EL (cell line): ENCODE results near the gene LHX6.
A peak's percentile ranks its signal among the peaks of the same experiment; 100 is the strongest.

ENCODE experiments used
- DNase-seq: peaks from one replicate; pipeline ENCODE4 v3.0.0-alpha.2; 2016

Gene LHX6

GRCh38 chr9:122188369-122188768, 40.4 kb downstream of the LHX6 start:
- no peak for DNase-seq

GRCh38 chr9:122186777-122187470, 41.8 kb downstream of the LHX6 start:
- no peak for DNase-seq

- no peak for DNase-seq
These were observed 42.5 kb downstream of the LHX6 start for GRCh38 chr9:122186301-122186700.

GRCh38 chr9:122184551-122184950, 44.2 kb downstream of the LHX6 start:
- DNase-seq, result no peak

GRCh38 chr9:122183501-122183900, 45.3 kb downstream of the LHX6 start:
- DNase-seq, result no peak

GRCh38 chr9:122180633-122181032, 48.1 kb downstream of the LHX6 start:
- peak; percentile 82 for DNase-seq

- DNase-seq, result peak; percentile 59
These were observed 49.1 kb downstream of the LHX6 start for GRCh38 chr9:122179690-122180074.

- no peak for DNase-seq
These were observed 49.6 kb downstream of the LHX6 start for GRCh38 chr9:122179054-122179689.

GRCh38 chr9:122176916-122177315, 51.8 kb downstream of the LHX6 start:
- DNase-seq, result no peak

- DNase-seq, result no peak
These were observed 55.1 kb downstream of the LHX6 start for GRCh38 chr9:122173670-122174069.

GRCh38 chr9:122172131-122172530, 56.6 kb downstream of the LHX6 start:
- no peak for DNase-seq

GRCh38 chr9:122168356-122168755, 60.4 kb downstream of the LHX6 start:
- peak; percentile 19 for DNase-seq

GRCh38 chr9:122164286-122164685, 64.5 kb downstream of the LHX6 start:
- no peak for DNase-seq

GRCh38 chr9:122162415-122162814, 66.3 kb downstream of the LHX6 start:
- no peak for DNase-seq

GRCh38 chr9:122159925-122160246, 68.9 kb downstream of the LHX6 start:
- no peak for DNase-seq

GRCh38 chr9:122159026-122159924, 69.5 kb downstream of the LHX6 start, which contains the start of the genes MORN5 and NDUFA8:
Gene MORN5, plus strand, starts transcription at chr9:122159908. Its CDS starts 65 bp downstream, at chr9:122159973.
Gene NDUFA8, minus strand, starts transcription at chr9:122159779. Its CDS starts 102 bp downstream, at chr9:122159677.
- peak; percentile 94 for DNase-seq

GRCh38 chr9:122158202-122158601, 70.6 kb downstream of the LHX6 start:
- DNase-seq, result peak; percentile 54

- DNase-seq, result no peak
These were observed 73.0 kb downstream of the LHX6 start for GRCh38 chr9:122155796-122156195.
